Dermis microvascular lymphatic vessel endothelial cell (primary cell): ENCODE measurements around the gene LRRC23. TPM values are rescaled to one million over a fixed set of nuclear protein-coding genes. Genes with fewer than 3 reads are reported as not detected.
A peak's percentile ranks its signal among the peaks of the same experiment; 100 is the strongest.

ENCODE experiments used
- DNase-seq, 2 donors: peaks; one replicate each; pipeline versions ENCODE4 v3.0.0 to v3.0.0-alpha.2; 2010; ENCODE audit warnings: low read depth in 2 of 2
- total RNA-seq: library from RNA; depleted of rRNA; stranded (reverse); fragments of >200 nt; gene quantifications from 2 replicates; pipeline ENCODE4 v1.2.1, GENCODE V29; 2014

The LRRC23 gene
- total RNA-seq, 1 donor from 2014 or later, result 2.1 TPM

DNA sequence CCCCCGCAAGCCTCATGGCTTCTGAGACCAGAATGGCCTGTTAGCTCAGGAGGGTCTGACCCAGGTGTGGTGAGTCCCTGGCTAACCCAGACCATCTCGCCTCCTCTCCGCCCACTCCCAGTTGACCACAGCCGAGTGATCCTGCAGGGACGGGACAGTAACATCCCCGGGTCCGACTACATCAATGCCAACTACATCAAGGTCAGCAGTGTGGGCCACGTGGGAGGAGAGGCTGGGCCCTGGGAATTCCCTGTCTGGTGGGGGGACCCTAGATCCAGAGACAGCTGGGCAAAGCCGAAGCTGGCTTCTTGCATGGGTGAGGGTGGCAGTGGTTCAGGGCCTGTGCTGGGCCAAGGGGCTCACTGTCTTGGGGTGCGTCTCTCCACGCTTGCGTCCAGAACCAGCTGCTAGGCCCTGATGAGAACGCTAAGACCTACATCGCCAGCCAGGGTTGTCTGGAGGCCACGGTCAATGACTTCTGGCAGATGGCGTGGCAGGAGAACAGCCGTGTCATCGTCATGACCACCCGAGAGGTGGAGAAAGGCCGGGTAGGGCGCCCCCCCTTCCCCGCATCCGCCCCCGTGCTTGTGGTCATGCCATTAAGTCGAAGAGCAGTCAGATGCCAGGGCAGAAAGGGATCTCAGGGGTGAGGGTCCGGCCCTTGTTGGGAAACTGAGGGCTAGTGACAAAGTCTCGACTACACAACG is 51.6 kb downstream of the LRRC23 start:
- DNase-seq, result no peak

DNA sequence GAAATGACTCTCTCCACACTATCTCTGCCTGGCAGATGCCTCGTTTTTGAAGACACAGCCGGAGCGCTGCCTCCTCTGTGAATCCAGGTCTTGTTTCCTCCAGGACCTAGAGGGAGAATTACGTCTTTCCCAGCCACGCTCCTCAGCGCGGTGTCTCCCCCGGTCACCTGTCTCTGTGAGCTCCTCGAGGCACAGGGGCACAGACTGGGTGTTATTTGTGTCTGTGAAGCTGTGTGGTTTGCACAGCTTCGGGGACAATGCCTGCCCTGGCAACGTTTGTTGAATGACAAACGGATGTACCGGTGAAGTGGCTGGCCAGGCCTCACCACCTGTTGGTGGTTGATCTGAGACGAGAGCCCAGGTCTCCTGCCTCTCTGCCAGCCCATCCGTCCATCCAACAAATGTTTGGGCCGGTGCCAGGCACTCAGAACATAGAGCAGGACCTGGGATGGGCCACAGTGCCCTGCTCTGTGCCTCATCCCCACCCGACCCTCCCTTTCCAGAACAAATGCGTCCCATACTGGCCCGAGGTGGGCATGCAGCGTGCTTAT is 52.6 kb downstream of the LRRC23 start:
- no peak for DNase-seq

DNA sequence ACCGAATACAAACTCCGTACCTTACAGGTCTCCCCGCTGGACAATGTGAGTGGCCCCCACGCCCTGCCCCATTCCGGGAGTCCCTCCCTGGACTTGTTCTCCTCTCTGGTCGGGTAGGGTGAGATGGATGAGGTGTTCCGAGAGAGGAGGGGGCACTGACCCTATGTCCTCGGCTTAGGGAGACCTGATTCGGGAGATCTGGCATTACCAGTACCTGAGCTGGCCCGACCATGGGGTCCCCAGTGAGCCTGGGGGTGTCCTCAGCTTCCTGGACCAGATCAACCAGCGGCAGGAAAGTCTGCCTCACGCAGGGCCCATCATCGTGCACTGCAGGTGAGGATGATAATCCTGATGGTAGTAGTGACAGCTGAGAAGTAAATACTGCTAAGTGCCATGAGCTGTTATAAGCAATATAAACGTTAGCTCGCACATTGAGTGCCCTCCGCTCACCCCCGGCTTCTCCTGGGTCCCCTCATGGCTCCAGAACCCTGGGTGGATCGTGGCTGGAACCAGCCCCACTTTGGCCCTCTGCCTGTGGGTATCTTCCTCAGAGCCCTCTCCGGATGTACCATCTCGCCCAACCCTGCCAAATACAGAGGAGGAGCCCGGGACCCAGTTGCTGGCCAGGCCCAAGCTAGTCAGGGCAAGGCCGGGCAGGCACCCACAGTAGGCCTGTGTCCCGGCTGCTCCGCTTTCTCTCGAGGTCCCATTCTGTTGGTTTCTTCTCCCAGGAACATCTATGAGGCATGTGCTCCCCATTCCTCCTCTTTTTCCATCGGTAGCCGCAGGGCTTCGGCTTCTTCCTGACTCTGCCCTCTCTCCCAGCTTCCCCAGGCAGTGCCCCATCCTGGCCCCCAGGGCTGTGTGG is 53.4 kb downstream of the LRRC23 start:
- DNase-seq, result no peak

DNA sequence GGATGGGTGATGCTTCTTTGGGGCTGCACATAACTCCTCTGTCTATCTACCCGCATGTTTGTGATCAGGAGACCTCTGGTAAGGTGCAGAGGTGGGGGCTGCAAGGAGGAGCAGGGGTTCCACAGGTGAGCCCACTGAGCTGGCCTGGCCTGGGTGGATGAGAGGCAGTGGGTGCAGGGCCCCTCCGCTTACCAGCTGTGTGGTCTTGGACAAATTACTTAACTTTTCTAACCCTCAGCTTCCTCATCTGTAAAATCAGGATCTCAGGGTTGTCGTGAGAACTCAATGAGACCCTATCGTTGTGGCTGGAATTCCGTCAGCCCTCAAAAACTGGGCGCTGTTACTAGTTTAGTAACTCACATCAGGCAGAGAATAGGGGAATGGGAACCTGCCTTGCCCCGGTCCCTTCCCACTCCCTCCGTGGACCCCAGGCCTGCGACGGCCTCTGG is 54.0 kb downstream of the LRRC23 start:
- no peak for DNase-seq

DNA sequence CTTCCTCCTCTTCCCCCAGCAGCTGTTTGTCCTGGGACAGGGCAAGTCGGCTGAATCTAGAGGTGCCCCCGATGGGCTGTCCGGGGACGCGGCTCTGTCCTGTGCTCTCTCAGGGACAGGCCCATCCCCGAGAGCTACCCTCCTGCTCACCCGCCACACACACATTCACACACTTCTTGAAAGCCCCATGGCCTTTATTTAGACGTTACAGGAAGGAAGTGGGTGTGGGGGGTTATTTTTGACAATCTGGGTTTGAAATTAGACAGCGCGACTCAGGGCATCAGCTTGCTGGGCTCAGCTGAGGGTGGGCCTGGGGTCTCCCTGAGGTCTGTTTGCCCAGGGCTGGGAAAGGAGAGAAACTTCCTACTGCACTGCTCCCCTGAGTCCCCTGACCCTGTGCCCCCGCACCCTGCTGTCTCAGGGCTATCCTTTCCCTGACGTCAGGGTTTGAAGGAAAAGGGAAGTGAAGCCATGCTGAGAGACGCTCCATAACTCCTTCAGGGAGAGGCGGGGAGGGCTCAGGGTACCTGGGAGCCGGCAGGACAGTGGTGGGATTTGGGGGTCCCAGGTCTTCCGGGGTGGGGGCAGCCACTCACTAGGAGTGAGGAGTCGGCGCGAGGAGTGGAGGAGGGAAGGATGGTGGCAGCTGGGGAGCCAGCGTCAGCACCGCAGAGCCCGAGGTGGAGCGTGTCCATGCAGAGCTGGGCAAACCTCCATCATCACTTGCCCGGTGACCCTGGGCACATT is 54.6 kb downstream of the LRRC23 start:
- DNase-seq, result no peak

DNA sequence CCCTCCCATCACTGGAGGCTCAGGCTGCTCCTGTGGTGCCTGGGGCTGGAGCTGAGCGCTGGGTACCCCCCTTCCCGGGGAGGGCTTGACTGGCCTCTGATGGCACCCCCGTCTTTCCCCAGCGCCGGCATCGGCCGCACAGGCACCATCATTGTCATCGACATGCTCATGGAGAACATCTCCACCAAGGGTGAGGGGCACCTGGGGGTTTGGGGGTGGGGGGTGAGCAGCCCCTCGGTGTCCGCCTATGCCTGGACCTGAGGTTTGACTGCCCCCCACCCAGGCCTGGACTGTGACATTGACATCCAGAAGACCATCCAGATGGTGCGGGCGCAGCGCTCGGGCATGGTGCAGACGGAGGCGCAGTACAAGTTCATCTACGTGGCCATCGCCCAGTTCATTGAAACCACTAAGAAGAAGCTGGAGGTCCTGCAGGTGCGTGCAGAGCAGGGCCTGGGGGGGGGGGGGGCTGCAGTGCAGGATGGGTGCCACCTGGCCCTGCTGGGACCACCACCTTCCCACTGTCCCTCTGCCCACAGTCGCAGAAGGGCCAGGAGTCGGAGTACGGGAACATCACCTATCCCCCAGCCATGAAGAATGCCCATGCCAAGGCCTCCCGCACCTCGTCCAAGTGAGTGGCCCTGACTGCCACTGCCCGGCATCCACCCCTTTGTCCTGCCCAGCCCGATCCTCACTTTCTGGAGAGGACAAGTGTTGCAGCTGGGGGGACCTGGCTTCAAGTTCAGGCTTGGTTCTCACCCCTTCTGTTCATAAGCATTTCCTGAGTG is 55.4 kb downstream of the LRRC23 start:
- DNase-seq, result no peak

DNA sequence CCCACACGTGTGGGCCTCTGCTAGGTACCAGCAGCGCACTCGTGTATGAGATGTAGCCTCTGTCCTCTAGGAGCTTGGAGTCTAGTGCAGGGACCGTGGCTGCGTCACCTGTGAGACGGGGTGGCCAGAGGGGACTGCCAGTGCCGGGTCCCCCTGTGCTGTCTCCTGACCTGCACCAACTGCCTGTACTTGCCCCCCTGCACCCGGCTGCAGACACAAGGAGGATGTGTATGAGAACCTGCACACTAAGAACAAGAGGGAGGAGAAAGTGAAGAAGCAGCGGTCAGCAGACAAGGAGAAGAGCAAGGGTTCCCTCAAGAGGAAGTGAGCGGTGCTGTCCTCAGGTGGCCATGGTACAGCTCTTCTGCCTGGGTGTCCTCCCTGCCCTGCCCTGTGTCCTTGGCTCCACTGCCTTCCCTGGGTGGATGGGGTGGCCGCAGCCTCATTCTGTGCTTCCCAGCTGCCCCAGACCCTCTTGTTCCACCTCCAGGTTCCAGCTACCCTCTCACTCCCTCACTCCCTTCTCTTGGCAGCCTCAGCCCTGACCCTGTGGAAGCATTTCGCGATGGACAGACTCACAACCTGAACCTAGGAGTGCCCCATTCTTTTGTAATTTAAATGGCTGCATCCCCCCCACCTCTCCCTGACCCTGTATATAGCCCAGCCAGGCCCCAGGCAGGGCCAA is 56.1 kb downstream of the LRRC23 start:
- DNase-seq, result no peak

DNA sequence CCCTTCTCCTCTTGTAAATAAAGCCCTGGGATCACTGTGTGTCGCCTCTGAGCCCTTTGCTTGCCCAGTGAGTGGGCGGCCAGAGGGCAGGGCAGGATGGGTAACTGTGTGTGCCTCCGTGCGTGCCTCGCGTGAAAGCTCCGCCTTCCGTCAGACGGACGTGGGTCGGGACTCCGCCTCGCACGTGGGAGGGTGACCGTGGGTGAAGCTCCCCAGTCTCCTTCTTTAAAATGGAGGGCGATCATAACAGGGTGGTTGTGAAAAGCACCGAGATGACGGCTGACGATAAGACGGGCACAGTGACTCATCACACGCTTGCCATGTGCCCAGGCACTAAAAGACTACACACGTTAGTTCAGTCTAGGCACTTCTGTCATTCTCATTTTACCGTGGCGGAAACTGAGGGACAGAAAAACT is 56.7 kb downstream of the LRRC23 start:
- DNase-seq, result peak in 1 of 2 donors; percentile 36

DNA sequence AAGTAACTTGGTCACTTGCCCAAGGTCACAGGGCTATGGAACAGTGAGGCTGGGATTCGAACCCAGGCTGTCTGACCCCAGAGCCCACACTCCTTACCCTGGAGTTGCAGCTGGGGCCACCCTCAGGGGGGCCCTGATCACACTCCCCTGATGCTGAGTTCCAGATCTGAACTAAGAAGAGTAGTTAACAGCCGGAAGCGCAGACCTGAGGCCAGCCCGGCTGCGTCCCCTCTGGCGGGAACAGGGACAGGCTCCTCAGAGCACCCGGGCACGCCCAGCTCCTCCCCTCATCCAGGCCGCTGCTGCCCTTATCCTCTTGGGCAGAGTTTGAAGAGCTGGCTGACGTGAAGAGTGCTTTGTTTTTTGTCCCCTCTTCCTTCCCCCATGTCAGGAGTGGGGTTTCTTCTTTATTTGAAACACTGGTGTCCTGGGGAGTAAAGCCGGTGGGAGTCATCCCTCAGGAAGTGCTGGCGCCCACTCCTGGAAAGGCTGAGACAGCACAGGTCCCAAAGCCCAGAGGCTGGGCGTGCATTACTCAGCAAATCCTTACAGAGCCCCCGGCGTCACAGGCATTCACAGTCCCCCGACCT is 57.2 kb downstream of the LRRC23 start:
- peak in 1 of 2 donors; percentile 70 for DNase-seq

DNA sequence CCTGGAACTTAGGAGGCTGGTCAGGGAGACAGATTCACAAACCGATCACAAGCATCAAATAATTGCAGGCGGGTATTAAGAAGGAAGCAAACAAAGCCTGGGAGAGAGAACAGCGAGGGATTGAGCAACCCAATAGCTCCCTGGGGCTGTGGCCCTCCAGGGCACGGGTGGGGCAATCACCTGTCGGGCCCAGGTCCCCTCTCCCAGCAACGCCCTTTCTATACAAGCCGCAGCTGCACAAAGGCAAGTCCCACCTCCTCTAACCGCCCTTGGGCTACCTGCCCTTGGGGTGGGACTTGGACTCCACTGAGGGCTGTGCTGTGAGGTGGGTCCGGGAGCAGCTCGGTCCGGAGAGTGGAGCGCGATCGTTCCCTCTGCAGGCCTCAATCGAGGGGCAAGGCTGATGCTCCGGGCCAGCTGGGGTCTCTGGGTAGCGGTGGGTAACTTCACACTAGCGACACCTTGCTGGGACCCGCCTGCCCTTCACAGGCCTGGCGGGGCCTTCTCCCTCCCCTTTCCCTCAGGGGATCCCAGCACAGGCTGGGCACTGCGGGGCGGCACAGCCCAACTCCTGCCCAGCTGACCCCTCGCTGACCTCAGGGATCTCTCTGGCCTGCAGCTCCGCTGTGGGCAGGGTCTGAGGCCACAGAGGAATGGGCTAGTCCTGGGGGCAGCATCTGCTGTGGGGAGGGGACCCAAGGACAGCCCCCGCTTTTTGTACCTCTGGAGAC is 57.8 kb downstream of the LRRC23 start:
- DNase-seq, result no peak

DNA sequence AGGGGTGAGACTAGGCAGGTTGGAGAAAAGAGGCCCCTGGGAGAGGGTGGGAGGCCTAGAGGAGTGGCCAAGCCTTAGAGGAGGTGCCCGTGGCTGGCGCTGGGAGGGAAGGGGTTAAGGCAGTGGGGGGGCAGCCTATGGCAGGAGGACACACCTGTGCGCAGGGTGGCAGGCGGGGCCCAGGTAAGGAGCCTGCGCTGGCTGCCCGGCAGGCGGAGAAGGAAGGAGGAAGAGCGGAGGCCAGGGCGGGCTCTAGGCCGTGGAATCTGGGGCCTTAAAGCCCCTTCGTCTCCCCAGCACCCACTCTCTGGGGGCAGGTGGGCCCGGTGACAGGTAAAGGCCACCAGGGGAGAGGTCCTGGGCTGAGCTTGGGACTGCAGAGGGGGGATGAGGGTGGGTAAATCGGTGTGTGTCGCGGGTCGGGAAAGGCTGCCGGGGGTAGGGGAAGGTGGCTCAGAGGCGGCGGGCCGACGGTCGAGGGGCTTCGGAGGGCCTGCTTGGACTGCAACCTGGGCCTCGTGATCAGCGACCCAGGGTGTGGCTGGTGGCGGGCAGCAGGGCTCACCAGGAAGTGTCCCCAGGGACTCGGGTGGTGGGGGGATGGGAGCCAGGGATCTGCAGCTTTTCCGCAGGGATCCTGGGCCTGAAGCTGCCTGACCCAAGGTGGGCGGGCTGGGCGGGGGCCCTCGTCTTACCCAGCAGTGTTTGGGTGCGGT is 58.6 kb downstream of the LRRC23 start:
- DNase-seq, result no peak

Other genes with a start within 250 kb of the LRRC23 start
- 31.1 and 41.1 TPM in 2 replicates for gene ING4, start 241.7 kb upstream of the LRRC23 start, total RNA-seq
- gene ZNF384, start 215.4 kb upstream of the LRRC23 start, total RNA-seq, result 6.4 and 11.6 TPM in 2 replicates
- gene PIANP, start 204.0 kb upstream of the LRRC23 start, total RNA-seq, result not detected in 2 replicates
- 35.8 and 50.4 TPM in 2 replicates for gene COPS7A, start 180.8 kb upstream of the LRRC23 start, total RNA-seq
- 76.4 and 115 TPM in 2 replicates for gene MLF2, start 151.7 kb upstream of the LRRC23 start, total RNA-seq
- gene PTMS, start 138.5 kb upstream of the LRRC23 start, total RNA-seq, result 43.3 and 50.8 TPM in 2 replicates
- gene LAG3, start 132.3 kb upstream of the LRRC23 start, total RNA-seq, result under 0.01 and 0.13 TPM in 2 replicates
- gene CD4, start 115.3 kb upstream of the LRRC23 start, total RNA-seq, result not detected in 2 replicates
- gene GPR162, start 83.0 kb upstream of the LRRC23 start, total RNA-seq, result 0.51 and 0.76 TPM in 2 replicates
- 18.2 and 22.6 TPM in 2 replicates for gene P3H3, start 76.4 kb upstream of the LRRC23 start, total RNA-seq
- gene GNB3, start 63.9 kb upstream of the LRRC23 start, total RNA-seq, result 0.13 and 0.25 TPM in 2 replicates
- 5.7 and 11.8 TPM in 2 replicates for gene CDCA3, start 53.5 kb upstream of the LRRC23 start, total RNA-seq
- gene USP5, start 52.7 kb upstream of the LRRC23 start, total RNA-seq, result 82.5 and 83.7 TPM in 2 replicates
- gene TPI1, start 37.3 kb upstream of the LRRC23 start, total RNA-seq, result 778 and 977 TPM in 2 replicates
- 2.9 and 3.3 TPM in 2 replicates for gene SPSB2, start 31.5 kb upstream of the LRRC23 start, total RNA-seq
- 1.0 and 1.4 TPM in 2 replicates for gene ENO2, start 9.8 kb downstream of the LRRC23 start, total RNA-seq
- 5.1 and 12.1 TPM in 2 replicates for gene ATN1, start 23.1 kb downstream of the LRRC23 start, total RNA-seq
- not detected in 2 replicates for gene RNU7-1, start 39.0 kb downstream of the LRRC23 start, total RNA-seq
- 88.7 and 206 TPM in 2 replicates for gene C12orf57, start 39.2 kb downstream of the LRRC23 start, total RNA-seq
- 2.4 and 2.6 TPM in 2 replicates for gene PTPN6, start 46.5 kb downstream of the LRRC23 start, total RNA-seq
- 158 and 184 TPM in 2 replicates for gene PHB2, start 65.8 kb downstream of the LRRC23 start, total RNA-seq
- gene EMG1, start 66.1 kb downstream of the LRRC23 start, total RNA-seq, result 30.2 and 30.8 TPM in 2 replicates
- gene LPCAT3, start 113.7 kb downstream of the LRRC23 start, total RNA-seq, result 9.7 and 11.3 TPM in 2 replicates
- gene C1S, start 155.9 kb downstream of the LRRC23 start, total RNA-seq, result 0.13 TPM in 2 replicates
- gene C1R, start 187.6 kb downstream of the LRRC23 start, total RNA-seq, result 0.77 and 1.1 TPM in 2 replicates
- gene C1RL, start 204.4 kb downstream of the LRRC23 start, total RNA-seq, result 13.4 and 15.6 TPM in 2 replicates
- gene RBP5, start 224.1 kb downstream of the LRRC23 start, total RNA-seq, result 0.26 and 0.38 TPM in 2 replicates
- gene CLSTN3, start 225.5 kb downstream of the LRRC23 start, total RNA-seq, result 15.0 and 29.0 TPM in 2 replicates